GM06990 (cell line): ENCODE measurements around the gene DACH2.

Experiments
- DNase-seq: peaks from one replicate; pipeline ENCODE4 v3.0.0-alpha.2; 2011; ENCODE audit not compliant: insufficient read length; ENCODE audit errors: extremely low read depth
- H3K27me3 ChIP-seq: replicated peaks from 2 replicates; pipeline ENCODE4 v1.6.0; 2011; ENCODE audit warnings: low read length; ENCODE audit not compliant: control insufficient read depth, insufficient read depth
- H3K36me3 ChIP-seq: 2 replicates; pipeline ENCODE4 v1.5.1; 2011; ENCODE audit warnings: low read length; ENCODE audit not compliant: control insufficient read depth, insufficient read depth
- H3K4me3 ChIP-seq: replicated peaks from 2 replicates; pipeline ENCODE4 v1.5.1; 2011; ENCODE audit warnings: low read depth, mild to moderate bottlenecking, control low read depth, low read length
- TF ChIP-seq, protein P1 (sequence below): IDR thresholded peaks from 2 replicates; pipeline ENCODE4 v1.5.1; 2011; ENCODE audit warnings: low read length, control low read depth, mild to moderate bottlenecking, inconsistent platforms; ENCODE audit not compliant: insufficient read depth, poor library complexity, severe bottlenecking

DACH2 gene

DNA sequence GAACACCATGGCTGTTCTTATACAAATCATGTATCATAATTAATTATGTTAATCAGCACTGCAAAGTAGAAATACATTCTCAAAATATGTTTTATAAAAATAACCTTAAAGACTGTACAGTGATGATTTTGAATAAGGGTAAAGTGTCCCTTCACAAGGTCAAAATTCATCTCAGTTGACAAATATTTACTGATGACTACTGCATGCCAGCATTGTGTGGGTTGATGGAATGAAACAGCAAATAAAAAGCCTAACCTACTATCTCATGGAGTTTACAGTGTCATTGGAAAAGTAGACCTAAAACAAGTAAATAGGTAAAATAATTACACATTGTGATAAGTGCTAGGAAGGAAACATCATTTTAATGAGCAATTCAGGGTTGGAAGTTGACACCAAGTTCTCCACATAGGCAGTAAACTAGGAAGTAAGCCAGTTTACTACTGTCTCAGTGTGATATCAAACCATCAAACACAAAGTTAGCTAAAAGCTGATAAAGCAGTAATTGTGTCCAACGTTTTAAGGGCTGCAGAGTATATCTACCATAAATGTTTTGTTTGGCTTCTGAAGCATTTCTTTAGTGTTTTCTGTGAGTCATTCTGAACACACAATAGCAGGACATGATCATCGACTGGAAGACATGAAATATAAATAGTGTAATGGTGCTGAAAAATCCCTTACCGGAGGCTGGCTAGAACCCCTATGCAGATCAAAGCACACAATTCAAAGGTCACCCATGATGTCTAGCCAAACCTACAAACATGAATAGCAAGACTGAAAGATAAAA, 221.8 kb downstream of the DACH2 start:
- no peak overlapping the region for H3K4me3 ChIP-seq
- no peaks in the 10 kb centered on the region for H3K36me3 ChIP-seq
- TF ChIP-seq, protein P1, sequence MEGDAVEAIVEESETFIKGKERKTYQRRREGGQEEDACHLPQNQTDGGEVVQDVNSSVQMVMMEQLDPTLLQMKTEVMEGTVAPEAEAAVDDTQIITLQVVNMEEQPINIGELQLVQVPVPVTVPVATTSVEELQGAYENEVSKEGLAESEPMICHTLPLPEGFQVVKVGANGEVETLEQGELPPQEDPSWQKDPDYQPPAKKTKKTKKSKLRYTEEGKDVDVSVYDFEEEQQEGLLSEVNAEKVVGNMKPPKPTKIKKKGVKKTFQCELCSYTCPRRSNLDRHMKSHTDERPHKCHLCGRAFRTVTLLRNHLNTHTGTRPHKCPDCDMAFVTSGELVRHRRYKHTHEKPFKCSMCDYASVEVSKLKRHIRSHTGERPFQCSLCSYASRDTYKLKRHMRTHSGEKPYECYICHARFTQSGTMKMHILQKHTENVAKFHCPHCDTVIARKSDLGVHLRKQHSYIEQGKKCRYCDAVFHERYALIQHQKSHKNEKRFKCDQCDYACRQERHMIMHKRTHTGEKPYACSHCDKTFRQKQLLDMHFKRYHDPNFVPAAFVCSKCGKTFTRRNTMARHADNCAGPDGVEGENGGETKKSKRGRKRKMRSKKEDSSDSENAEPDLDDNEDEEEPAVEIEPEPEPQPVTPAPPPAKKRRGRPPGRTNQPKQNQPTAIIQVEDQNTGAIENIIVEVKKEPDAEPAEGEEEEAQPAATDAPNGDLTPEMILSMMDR: no peak
- no peak for DNase-seq
- no peaks in the 10 kb centered on the region for H3K27me3 ChIP-seq

DNA sequence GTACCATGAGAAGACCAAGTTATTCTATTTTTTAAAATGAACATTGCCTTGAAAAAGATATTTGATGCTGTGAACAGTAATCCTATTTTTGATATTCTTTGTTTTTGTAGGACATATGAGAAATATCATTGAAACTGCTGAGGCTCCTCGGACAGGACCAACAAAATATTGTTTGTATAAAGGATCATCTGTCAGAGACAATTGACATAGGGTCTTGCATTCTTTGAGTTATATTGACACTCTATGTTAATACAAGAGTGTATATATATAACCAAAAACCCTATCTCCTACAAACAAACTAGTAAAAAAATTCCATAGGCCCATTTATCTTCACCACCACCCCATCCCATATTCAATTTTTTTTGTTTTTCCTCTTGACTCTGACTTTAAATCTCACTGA, 222.7 kb downstream of the DACH2 start:
- TF ChIP-seq, protein P1: no peak
- no peak for DNase-seq
- no peaks in the 10 kb centered on the region for H3K27me3 ChIP-seq
- no peak overlapping the region for H3K4me3 ChIP-seq
- no peaks in the 10 kb centered on the region for H3K36me3 ChIP-seq

DNA sequence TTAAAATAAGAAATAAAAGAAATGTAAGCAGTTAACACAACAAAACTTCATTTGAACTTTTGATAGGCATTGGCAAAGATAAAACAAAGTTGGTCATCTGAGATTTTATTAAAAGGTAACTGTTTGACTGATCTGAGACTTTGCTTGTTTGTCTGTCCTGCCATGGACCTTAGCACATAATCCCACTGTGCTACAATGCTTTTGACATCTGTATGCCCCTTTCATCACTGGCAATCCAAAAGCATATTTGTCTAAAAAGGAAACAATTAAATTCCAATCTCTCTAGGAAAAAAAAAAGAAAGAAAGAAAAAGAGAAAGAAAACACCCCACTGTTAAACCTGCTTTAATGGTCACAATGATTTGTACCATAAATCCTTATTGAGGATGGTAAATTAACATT, 231.0 kb downstream of the DACH2 start:
- Histone ChIP-seq H3K4me3 (no peak overlapping the region), H3K27me3 (no peaks in the 10 kb centered on the region), H3K36me3 (no peaks in the 10 kb centered on the region)
- TF ChIP-seq, protein P1: no peak
- DNase-seq: no peak

DNA sequence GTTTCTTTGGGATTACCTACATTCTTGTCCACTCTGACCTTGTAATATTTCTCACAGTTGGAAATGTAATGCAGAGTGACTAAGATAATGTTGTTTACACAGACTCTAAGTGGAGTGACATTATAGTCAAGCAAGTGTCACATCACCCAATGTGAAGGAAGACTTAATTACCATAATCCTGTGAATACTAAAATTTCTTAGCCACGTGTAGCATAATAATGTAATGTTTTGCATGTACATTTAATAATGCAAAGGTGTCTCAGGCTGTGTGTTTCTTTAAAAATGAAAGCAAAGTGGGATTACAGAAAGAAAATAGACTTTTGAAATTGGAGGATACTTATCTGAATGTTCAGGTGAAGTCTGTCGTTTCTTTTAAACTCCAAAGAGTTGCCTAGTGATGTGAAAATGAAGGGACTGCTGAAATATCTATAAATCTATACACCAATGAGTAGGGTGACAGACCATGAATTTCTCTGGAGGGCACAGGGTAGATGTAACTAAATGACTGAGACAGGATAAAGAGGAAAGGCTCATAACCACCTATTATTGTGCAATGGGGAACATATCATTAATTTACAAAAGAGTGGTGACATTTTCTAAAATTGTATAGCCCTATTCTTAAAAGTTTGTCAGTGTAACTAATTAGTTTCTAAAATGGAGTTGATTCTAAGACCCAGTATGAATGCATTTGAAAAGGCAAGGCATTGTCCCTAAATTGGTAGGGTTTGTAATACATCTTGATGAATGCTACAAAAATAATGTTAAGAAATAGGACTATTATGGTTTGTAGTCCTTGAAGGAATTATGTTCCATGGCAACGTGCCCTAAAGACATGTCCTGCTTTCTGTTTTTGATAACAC, 235.7 kb downstream of the DACH2 start:
- H3K27me3 ChIP-seq: no peaks in the 10 kb centered on the region
- TF ChIP-seq, protein P1: no peak
- no peak for DNase-seq
- no peak overlapping the region for H3K4me3 ChIP-seq
- no peaks in the 10 kb centered on the region for H3K36me3 ChIP-seq

DNA sequence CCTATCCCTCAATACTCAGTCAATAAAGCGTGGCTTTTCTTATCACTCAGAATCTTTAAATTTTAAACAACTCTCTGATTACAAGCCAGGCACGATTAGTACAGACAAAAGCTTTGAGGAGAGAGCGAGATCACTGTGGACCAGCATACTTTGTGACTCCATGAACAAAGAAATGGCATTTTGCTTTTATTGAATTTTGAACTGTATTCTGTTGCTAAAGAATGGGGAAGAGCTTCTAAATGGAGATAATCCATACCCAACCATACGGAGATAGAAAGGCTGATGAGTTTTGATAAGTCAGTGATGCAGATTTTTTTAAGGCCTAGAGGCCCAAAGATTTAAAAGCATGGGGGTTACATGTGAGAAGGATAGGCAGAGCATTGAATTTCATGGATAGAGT, 259.1 kb downstream of the DACH2 start:
- no peak overlapping the region for H3K4me3 ChIP-seq
- no peak for DNase-seq
- TF ChIP-seq, protein P1: no peak
- no peaks in the 10 kb centered on the region for H3K27me3 ChIP-seq
- H3K36me3 ChIP-seq: no peaks in the 10 kb centered on the region
